ENCODE measurements around the gene SESN2.
"Not testable (repeated sequence)": the region's sequence is repeated elsewhere in the genome, so short reads cannot be mapped to it uniquely, and the experiment has no call there.

Gene SESN2

DNA sequence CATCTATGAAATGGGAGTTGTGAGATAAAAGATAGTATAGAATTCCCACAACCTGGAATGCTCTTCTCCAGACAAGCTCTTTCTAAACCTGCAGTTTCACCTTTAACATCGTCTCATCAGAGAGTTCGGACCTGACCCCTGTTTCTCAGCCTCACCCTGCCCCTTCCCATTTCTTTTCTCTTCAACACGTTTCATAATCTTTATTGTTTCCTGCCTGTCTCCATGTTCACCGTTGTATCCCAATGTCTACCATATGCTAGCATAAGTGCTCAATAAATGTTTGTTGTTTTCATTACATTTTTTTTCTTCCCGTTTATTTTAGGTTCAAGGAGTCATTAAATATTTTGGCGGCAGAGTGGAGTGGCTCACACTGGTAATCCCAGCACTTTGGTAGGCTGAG is 32.4 kb downstream of the SESN2 start:
- no peak for FAIRE-seq

- no peak for FAIRE-seq
These were observed 36.6 kb downstream of the SESN2 start for GRCh38 chr1:28295936-28296335.

GRCh38 chr1:28296401-28297261 is 37.3 kb downstream of the SESN2 start:
- FAIRE-seq: no peak

DNA sequence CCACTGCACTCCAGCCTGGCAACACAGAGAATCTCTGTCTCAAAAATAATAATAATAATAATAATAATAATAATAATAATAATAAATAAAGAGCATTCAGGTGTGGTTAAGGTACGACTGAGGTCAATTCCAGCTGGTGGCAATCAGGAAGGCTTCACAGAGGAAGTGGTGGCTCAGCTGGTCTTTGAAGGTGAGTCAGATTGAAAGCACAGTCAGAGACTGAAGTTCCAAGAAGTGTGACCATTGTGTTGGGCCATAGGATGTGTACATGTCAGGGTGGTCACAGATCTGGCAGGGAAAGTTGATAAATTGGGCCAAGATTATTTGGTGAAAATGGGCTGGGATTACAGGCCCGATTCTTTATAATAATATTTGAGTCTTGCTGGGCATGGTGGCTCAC is 38.5 kb downstream of the SESN2 start:
- no peak for FAIRE-seq

DNA sequence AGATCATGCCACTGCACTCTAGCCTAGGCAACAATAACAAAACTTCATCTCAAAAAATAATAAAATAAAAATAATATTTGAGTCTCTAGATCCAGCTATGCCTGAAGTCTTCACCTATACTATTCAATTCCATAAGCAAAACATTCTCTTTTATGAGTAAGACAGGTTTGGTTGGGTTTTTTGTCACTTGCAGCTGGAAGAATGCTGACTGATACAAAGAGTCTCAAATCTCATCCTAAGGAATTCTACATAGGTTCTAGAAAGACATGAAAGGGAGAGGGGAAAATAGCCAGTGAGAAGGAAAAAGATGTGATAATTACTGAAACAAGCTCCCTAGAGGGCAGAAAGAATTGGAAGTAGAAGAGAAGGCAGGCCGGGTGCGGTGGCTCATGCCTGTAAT is 39.1 kb downstream of the SESN2 start:
- FAIRE-seq: no peak

GRCh38 chr1:28301368-28302174 is 42.3 kb downstream of the SESN2 start:
- FAIRE-seq: no peak

DNA sequence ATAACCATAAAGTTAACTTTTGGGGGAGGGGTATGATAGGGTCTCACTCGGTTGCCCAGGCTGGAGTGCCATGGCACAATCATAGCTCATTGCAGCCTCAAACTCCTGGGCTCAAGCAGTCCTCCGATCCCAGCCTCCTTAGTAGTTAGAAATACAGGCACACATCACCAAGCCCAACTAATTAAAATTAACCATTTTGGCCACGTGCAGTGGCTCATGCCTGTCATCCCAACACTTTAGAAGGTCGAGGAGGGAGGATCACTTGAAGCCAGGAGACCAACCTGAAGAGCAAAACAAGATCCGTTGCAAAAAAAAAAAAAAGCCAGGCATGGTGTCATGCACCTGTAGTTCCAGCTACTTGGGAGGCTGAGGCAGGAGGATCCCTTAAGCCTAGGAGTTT is 42.9 kb downstream of the SESN2 start:
- FAIRE-seq: no peak

GRCh38 chr1:28306301-28306949 is 47.1 kb downstream of the SESN2 start:
- peak; percentile 48 for FAIRE-seq

- FAIRE-seq: no peak
These were observed 49.4 kb downstream of the SESN2 start for GRCh38 chr1:28308750-28309149.

- no peak for FAIRE-seq
These were observed 50.4 kb downstream of the SESN2 start for GRCh38 chr1:28309702-28310101.

DNA sequence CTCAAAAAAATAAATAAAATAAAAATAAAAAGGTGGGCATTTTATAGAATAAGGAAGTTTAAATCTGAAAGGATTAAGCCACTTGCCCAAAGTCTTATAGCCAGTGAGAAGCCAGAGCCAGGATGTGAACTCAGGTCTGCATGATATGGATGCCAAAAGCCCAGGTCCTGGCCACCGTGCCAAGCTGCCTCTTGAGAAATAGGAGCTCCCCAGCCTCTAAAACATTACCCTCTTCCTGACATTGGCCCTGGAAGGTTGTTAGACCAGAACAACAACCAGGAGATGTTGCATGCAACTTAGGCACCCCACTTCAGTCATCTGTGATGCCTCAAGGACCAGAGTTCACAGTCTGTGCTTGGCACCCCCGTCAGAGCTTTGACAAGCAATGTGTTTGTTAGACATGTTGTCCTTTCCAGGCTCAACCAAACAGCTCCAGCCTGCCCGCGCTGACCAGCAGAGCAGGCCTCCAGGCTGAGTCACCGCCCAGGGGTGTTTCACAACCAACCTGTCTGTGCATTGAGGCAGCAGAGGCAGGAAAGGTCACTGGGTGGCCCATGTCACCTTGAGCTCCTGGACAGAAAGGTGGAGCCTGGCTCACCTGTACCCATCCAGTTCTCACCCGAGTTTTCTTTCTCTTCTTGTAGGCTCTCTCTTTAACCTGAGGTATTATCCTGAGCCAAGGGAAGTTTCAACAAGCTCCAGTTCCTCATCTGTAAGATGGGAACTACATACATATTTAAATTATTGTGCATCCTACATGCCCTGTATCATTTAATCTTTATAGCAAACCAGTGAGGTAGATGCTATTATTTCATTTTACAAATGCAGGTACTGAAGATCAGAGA is 54.6 kb downstream of the SESN2 start:
- FAIRE-seq: no peak

DNA sequence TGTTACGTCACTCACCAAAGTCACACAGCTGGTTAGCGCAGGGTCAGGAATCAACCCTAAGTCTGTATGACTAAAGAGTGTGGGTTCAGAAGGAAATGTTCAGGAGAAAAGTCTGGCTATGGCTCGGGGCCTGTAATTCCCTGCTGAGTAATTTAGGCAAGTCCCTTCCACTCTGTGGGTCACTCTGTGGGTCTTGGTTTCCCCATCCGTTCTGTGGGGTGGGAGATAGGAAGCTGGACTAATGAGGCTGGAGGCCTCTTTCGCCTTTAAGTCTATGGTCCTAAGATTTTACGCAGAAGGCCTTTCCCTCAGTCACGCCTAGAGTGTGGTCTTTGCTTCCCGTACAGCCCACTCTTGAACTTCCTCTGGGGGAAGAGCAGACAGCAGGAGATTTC is 55.2 kb downstream of the SESN2 start:
- no peak for FAIRE-seq

DNA sequence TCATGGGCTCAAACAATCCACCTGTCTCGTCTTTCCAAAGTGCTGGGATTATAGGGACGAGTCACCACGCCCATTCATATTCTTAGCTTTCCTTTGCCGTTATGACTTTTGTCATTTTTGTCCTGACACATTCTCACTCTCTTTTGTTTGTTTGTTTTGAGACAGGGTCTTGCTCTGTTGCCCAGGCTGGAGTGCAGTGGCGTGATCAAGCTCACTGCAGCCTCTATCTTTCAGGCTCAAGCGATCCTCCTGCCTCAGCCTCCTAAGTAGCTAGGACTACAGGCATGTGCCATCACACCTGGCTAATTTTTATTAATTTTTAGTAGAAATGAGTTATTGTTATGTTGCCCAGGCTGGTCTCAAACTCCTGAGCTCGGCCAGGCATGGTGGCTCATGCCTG is 57.7 kb downstream of the SESN2 start:
- FAIRE-seq: no peak

- FAIRE-seq: no peak
These were observed 62.9 kb downstream of the SESN2 start for GRCh38 chr1:28322194-28322593.

DNA sequence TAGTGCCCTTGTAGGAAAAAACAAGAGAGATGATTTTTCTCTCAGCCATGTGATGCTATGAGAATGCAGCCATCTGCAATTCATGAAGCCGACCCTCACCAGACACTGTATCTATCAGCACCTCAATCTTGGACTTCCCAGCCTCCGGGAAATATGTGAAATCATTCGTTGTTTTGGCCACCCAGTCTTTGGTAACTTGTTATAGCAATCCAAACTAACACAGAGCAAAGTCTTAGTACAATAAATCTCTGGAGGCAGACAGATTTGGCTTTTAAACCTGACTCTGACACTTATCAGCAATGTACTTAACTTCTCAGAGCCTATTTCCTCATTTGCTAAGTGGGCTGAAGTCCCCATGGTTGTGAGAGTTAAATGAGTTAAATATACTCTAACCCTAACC is 64.4 kb downstream of the SESN2 start:
- FAIRE-seq: no peak

- FAIRE-seq: no peak
These were observed 67.2 kb downstream of the SESN2 start for GRCh38 chr1:28326515-28326914.

GRCh38 chr1:28326984-28327383 is 67.7 kb downstream of the SESN2 start:
- no peak for FAIRE-seq

DNA sequence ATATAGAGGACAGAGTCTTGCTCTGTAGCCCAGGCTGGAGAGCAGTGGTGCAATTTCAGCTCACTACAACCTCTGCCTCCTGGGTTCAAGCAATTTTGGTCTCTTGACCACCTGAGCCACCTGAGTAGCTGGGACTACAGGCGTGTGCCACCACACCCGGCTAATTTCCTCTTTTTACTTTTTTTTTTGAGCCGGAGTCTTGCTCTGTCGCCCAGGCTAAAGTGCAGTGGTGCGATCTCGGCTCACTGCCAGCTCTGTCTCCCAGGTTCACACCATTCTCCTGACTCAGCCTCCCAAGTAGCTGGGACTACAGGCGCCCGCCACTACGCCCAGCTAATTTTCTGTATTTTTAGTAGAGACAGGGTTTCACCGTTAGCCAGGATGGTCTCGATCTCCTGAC is 68.1 kb downstream of the SESN2 start:
- not testable (repeated sequence) for FAIRE-seq

GRCh38 chr1:28328228-28328648 is 68.9 kb downstream of the SESN2 start:
- FAIRE-seq: no peak

DNA sequence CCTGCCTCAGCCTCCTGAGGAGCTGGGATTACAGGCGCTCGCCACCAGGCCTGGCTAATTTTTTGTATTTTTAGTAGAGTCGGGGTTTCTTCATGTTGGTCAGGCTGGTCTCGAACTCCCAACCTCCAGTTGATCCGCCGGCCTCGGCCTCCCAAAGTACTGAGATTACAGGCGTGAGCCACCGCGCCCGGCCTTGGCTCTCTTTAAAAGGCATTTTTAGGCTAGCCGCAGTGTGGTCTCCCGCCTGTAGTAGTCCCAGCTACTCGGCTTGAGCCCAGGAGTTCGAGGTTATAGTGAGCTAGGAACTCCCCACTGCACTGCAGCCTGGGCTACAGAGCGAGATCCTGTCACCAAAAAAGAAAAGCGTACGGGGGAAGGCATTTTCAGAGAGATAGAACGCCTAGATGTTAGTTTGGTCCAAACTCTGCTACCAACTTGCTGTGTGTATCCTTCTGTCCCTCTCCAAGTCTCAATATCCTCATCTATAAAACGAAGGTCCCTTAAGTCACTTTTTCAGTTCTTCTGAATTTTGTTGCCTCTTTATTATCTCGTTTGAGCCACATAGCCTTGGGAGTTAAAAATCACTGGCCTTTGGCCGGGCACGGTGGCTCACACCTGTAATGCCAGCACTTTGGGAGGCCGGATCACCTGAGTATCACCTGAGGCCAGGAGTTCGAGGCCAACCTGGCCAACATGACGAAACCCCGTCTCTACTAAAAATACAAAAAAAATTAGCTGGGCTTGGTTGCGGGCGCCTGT is 70.3 kb downstream of the SESN2 start:
- no peak for FAIRE-seq
